OCI-LY1 (cell line): ENCODE results near the gene SNPH.

Source experiments
- H2AFZ ChIP-seq: fragments of 200-600 bp; sonication (generic), shearing (Covaris generic); 2 replicates; pipeline ENCODE4 v1.6.0; 2014; ENCODE audit warnings: antibody characterized with exemption, mild to moderate bottlenecking, low read length
- H3F3A ChIP-seq: fragments of 200-600 bp; sonication (generic), shearing (Covaris generic); 2 replicates; pipeline ENCODE4 v1.6.0; 2014; ENCODE audit warnings: mild to moderate bottlenecking, antibody characterized with exemption, low read length, moderate library complexity; ENCODE audit not compliant: insufficient read depth
- H3K27ac ChIP-seq: fragments of 200-600 bp; sonication (generic); 2 replicates; pipeline ENCODE4 v1.5.1; 2014; ENCODE audit warnings: low read length, mixed run types, mild to moderate bottlenecking, low read depth; ENCODE audit not compliant: poor library complexity, severe bottlenecking
- H3K27me3 ChIP-seq: fragments of 200-600 bp; sonication (generic); 2 replicates; pipeline ENCODE4 v1.6.0; 2014; ENCODE audit warnings: antibody characterized with exemption, mild to moderate bottlenecking, low read length, moderate library complexity; ENCODE audit not compliant: insufficient read depth
- H3K36me3 ChIP-seq: fragments of 200-600 bp; sonication (generic); 2 replicates; pipeline ENCODE4 v1.6.1; 2014; ENCODE audit warnings: mild to moderate bottlenecking, antibody characterized with exemption, low read length, moderate library complexity, mixed read lengths; ENCODE audit not compliant: insufficient read depth
- H3K4me1 ChIP-seq: fragments of 200-600 bp; sonication (generic); 2 replicates; pipeline ENCODE4 v1.5.1; 2014; ENCODE audit warnings: mild to moderate bottlenecking, low read length, moderate library complexity; ENCODE audit not compliant: insufficient read depth, severe bottlenecking
- H3K4me2 ChIP-seq: fragments of 200-600 bp; sonication (generic), shearing (Covaris generic); 2 replicates; pipeline ENCODE4 v1.6.1; 2014; ENCODE audit warnings: low read length
- H3K4me3 ChIP-seq: fragments of 200-600 bp; sonication (generic); 2 replicates; pipeline ENCODE4 v1.5.1; 2014; ENCODE audit warnings: low read length, low read depth, mild to moderate bottlenecking, mixed read lengths; ENCODE audit not compliant: poor library complexity, severe bottlenecking
- H3K79me2 ChIP-seq: fragments of 200-600 bp; shearing (Covaris generic); 2 replicates; pipeline ENCODE4 v1.6.1; 2016; ENCODE audit warnings: mixed run types, low read length, mixed read lengths; ENCODE audit not compliant: insufficient read depth
- H3K9ac ChIP-seq: fragments of 200-600 bp; sonication (generic), shearing (Covaris generic); 2 replicates; pipeline ENCODE4 v1.6.1; 2014; ENCODE audit warnings: mild to moderate bottlenecking, low read length, mixed read lengths
- H3K9me2 ChIP-seq: fragments of 200-600 bp; sonication (generic), shearing (Covaris generic); 2 replicates; pipeline ENCODE4 v1.6.1; 2014; ENCODE audit warnings: low read depth, mild to moderate bottlenecking, low read length, mixed read lengths
- H3K9me3 ChIP-seq: fragments of 200-600 bp; shearing (Covaris generic); 2 replicates; pipeline ENCODE4 v1.6.1; 2014; ENCODE audit warnings: low read length, mixed read lengths
- H4K20me1 ChIP-seq: fragments of 200-600 bp; sonication (generic), shearing (Covaris generic); 2 replicates; pipeline ENCODE4 v1.6.0; 2016; ENCODE audit warnings: mild to moderate bottlenecking, low read length; ENCODE audit not compliant: insufficient read depth
- CTCF ChIP-seq: fragments of 200-600 bp; sonication (generic), shearing (Covaris generic); IDR thresholded peaks from 2 replicates; pipeline ENCODE4 v1.5.1; 2017; ENCODE audit warnings: mild to moderate bottlenecking, antibody characterized with exemption, low read length, moderate library complexity, mixed read lengths
- EZH2 ChIP-seq: fragments of 200-600 bp; sonication (generic), shearing (Covaris generic); IDR thresholded peaks from 2 replicates; pipeline ENCODE4 v1.8.0; 2017; ENCODE audit warnings: borderline replicate concordance, mixed run types, mild to moderate bottlenecking, antibody characterized with exemption, low read length, moderate library complexity, mixed read lengths

The SNPH gene

GRCh38 chr20:1327827-1328679 lies 62.0 kb downstream of the SNPH start:
- no peak overlapping the region; the same call in 1 of the 2 replicates for H3K9ac ChIP-seq
- H3F3A ChIP-seq = no peaks in the 10 kb centered on the region
- H3K36me3 ChIP-seq = peaks cover 29% of the 10 kb centered on the region
- no peaks in the 10 kb centered on the region for H3K27me3 ChIP-seq
- no peaks in the 10 kb centered on the region for H3K9me3 ChIP-seq
- peaks cover 29% of the 10 kb centered on the region for H3K79me2 ChIP-seq
- H3K9me2 ChIP-seq = no peaks in the 10 kb centered on the region
- no peak overlapping the region for H3K4me3 ChIP-seq
- H3K4me1 ChIP-seq = peaks cover 57% of the 10 kb centered on the region
- TF ChIP-seq EZH2 (no peak), CTCF (no peak)
- H3K27ac ChIP-seq = no peak overlapping the region
- H2AFZ ChIP-seq = no peak overlapping the region
- no peaks in the 10 kb centered on the region for H4K20me1 ChIP-seq
- H3K4me2 ChIP-seq = peak overlapping the region; percentile 88; the same call in 1 of the 2 replicates

GRCh38 chr20:1328680-1329330 lies 62.7 kb downstream of the SNPH start, which contains the start of gene SDCBP2:
SDCBP2 (minus strand) TSS chr20:1329139; CDS start chr20:1320416, 8,723 bp downstream.
- Histone ChIP-seq H3K79me2 (peaks cover 29% of the 10 kb centered on the region), H3K4me1 (peaks cover 57% of the 10 kb centered on the region), H3K27me3 (no peaks in the 10 kb centered on the region), H3K27ac (no peak within 1 kb of the TSS), H3K9me2 (no peaks in the 10 kb centered on the region), H3K4me2 (peak within 1 kb of the TSS; percentile 88; the same call in 1 of the 2 replicates), H3K9ac (peak within 1 kb of the TSS; percentile 16; the same call in 1 of the 2 replicates), H3F3A (no peaks in the 10 kb centered on the region), H2AFZ (no peak within 1 kb of the TSS), H4K20me1 (no peaks in the 10 kb centered on the region), H3K36me3 (peaks cover 37% of the 10 kb centered on the region), H3K4me3 (no peak within 1 kb of the TSS), H3K9me3 (no peaks in the 10 kb centered on the region)
- TF ChIP-seq EZH2 (no peak), CTCF (no peak)

- peaks cover 51% of the 10 kb centered on the region for H3K4me1 ChIP-seq
- H3K36me3 ChIP-seq = peaks cover 49% of the 10 kb centered on the region
These were observed 64.2 kb downstream of the SNPH start for GRCh38 chr20:1330075-1330830.

More at GRCh38 chr20:1330075-1330830, 64.2 kb downstream of the SNPH start:
- no peaks in the 10 kb centered on the region for H3K9me3 ChIP-seq
- H3K9ac ChIP-seq = no peak overlapping the region
- H3K27ac ChIP-seq = no peak overlapping the region
- no peaks in the 10 kb centered on the region for H3K9me2 ChIP-seq
- TF ChIP-seq CTCF (no peak), EZH2 (no peak)
- peaks cover 29% of the 10 kb centered on the region for H3K79me2 ChIP-seq
- H3K27me3 ChIP-seq = no peaks in the 10 kb centered on the region
- H3F3A ChIP-seq = no peaks in the 10 kb centered on the region
- no peak overlapping the region for H2AFZ ChIP-seq
- H4K20me1 ChIP-seq = no peaks in the 10 kb centered on the region
- H3K4me2 ChIP-seq = no peak overlapping the region
- H3K4me3 ChIP-seq = no peak overlapping the region
